Astrocyte of the spinal cord (primary cell): Measurements from ENCODE around the gene SHB.

Experiments
- DNase-seq: peaks from one replicate; pipeline ENCODE4 v3.0.0; 2011; ENCODE audit warnings: low read depth, low spot score
- H3K4me3 ChIP-seq: 2 replicates; pipeline ENCODE4 v1.5.1; 2011; ENCODE audit warnings: low read depth, mild to moderate bottlenecking, low read length, moderate library complexity
- in situ Hi-C: cut with HindIII; loops from 2 replicates; pipeline ENCODE4 v1.10.0; 2017; ENCODE audit warnings: low sequenced_read_pairs
- TF ChIP-seq, protein P1 (sequence below): IDR thresholded peaks from 2 replicates; pipeline ENCODE4 v1.5.1; 2012; ENCODE audit warnings: low read depth, mild to moderate bottlenecking, low read length, inconsistent platforms

SHB gene

GRCh38 chr9:37923118-37923795, 145.8 kb downstream of the SHB start:
- H3K4me3 ChIP-seq = no peak overlapping the region
- no peak for DNase-seq
- in situ Hi-C loops = no loop called here
- TF ChIP-seq, protein P1, sequence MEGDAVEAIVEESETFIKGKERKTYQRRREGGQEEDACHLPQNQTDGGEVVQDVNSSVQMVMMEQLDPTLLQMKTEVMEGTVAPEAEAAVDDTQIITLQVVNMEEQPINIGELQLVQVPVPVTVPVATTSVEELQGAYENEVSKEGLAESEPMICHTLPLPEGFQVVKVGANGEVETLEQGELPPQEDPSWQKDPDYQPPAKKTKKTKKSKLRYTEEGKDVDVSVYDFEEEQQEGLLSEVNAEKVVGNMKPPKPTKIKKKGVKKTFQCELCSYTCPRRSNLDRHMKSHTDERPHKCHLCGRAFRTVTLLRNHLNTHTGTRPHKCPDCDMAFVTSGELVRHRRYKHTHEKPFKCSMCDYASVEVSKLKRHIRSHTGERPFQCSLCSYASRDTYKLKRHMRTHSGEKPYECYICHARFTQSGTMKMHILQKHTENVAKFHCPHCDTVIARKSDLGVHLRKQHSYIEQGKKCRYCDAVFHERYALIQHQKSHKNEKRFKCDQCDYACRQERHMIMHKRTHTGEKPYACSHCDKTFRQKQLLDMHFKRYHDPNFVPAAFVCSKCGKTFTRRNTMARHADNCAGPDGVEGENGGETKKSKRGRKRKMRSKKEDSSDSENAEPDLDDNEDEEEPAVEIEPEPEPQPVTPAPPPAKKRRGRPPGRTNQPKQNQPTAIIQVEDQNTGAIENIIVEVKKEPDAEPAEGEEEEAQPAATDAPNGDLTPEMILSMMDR = no peak

GRCh38 chr9:37922363-37923117, 146.5 kb downstream of the SHB start:
- in situ Hi-C loops = no loop called here
- TF ChIP-seq, protein P1 = no peak
- DNase-seq = no peak
- no peak overlapping the region for H3K4me3 ChIP-seq

DNA sequence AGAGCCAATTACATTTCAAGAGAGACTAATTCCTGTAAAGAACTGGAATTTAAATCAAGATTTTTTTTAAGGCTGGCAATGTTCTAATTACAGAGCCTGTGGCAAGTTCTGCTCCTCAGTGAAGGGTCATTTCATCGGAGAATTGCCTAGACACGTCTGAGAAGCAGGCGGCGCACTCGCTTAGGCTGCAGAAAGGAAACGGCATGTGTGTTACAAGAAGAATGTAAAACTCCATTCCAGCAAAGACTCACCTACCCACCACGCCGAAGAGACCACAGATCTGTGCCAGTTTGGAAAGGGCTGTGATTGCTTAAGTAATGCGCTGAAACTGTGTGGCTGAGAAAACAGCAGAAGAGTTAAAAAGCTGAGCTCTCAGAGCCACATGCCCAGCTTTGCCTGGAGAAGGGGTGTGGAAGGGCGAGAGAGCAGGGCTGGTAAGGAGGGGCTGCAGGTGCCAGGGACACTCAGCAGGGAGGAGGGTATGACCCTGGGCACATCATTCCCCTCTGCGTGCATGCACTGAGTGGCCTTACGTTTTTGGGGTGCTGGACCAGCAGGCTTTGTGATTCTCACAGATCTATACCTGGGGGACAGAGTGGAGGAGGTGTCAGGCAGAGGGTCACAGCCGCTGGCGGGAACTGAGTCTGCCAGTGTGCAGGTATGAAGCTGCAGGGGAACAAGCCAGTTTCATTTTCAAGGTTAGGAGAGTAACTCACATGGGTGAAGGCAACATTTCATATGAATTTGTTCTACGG, 147.3 kb downstream of the SHB start:
- peak; percentile 54 for DNase-seq
- TF ChIP-seq, protein P1 = peak; percentile 36
- H3K4me3 ChIP-seq = no peak overlapping the region
- in situ Hi-C loops = no loop called here

DNA sequence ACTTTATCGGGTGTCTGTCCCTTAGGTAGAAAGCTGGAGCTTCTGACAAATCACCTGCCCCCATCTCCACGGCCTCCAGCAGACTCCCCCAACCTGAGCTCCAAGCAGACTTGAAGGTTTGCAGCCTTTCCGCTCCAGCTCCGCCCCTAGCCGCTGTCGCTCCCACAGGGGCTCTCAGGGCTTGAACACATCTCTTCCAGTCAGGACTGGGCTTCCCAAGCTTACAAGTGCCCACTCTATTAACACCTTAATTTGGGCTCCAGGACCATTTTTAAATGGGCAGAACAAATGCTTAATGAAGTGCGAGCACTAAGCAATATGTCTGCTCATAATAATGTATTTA, 147.9 kb downstream of the SHB start:
- DNase-seq = no peak
- H3K4me3 ChIP-seq = no peak overlapping the region
- in situ Hi-C loops = no loop called here
- TF ChIP-seq, protein P1 = no peak

- TF ChIP-seq, protein P1 = no peak
- no peak overlapping the region for H3K4me3 ChIP-seq
- in situ Hi-C loops = no loop called here
- DNase-seq = no peak
Observed at GRCh38 chr9:37920471-37921167, 148.4 kb downstream of the SHB start.

DNA sequence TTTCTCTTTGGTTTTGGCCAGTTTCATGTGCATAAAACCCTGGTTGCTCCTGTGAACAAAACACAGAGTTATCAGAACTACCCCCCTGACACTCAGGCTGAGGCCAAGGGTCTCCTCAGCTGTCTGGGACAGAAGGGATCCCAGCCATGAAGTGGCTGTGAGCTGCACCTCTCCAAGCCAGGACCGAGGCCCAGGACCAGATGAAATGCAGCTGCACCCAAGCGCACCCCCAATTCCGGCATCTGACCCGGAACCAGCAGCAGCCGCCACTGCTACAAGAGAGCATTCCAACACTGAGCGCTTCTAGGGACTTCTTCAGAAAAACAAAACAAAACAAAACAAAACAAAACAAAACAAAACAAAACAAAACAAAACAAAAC, 149.1 kb downstream of the SHB start:
- H3K4me3 ChIP-seq = no peak overlapping the region
- in situ Hi-C loops = no loop called here
- TF ChIP-seq, protein P1 = no peak
- DNase-seq = no peak
